ENCODE results near the gene ASAP2.

Gene ASAP2

GRCh38 chr2:9415516-9416169, 209.0 kb downstream of the ASAP2 start:
- Histone ChIP-seq H3K27me3 (replicated peaks; ENCODE audit: control insufficient read depth, insufficient read depth, low read length, poor library complexity, severe bottlenecking) (no peaks in the 10 kb centered on the region), H3K4me3 (ENCODE audit: insufficient read depth, low read depth, low read length, poor library complexity, severe bottlenecking) (no peak overlapping the region), H3K27ac (ENCODE audit: insufficient read depth, low read length, poor library complexity, severe bottlenecking) (no peak overlapping the region), H3K4me1 (ENCODE audit: control insufficient read depth, insufficient read depth, low read length, poor library complexity, severe bottlenecking) (no peaks in the 10 kb centered on the region), H3K36me3 (ENCODE audit: control insufficient read depth, insufficient read depth, low read length) (peaks cover 17% of the 10 kb centered on the region), H3K9me3 (ENCODE audit: control insufficient read depth, low read length) (no peaks in the 10 kb centered on the region)
- no peak for DNase-seq

GRCh38 chr2:9416267-9416961, 209.8 kb downstream of the ASAP2 start:
- H3K4me1 ChIP-seq (ENCODE audit: control insufficient read depth, insufficient read depth, low read length, poor library complexity, severe bottlenecking) = no peaks in the 10 kb centered on the region
- H3K9me3 ChIP-seq (ENCODE audit: control insufficient read depth, low read length) = no peaks in the 10 kb centered on the region
- no peaks in the 10 kb centered on the region for H3K27me3 ChIP-seq (replicated peaks; ENCODE audit: control insufficient read depth, insufficient read depth, low read length, poor library complexity, severe bottlenecking)
- no peak overlapping the region for H3K27ac ChIP-seq (ENCODE audit: insufficient read depth, low read length, poor library complexity, severe bottlenecking)
- no peak for DNase-seq
- peaks cover 15% of the 10 kb centered on the region for H3K36me3 ChIP-seq (ENCODE audit: control insufficient read depth, insufficient read depth, low read length)
- H3K4me3 ChIP-seq (ENCODE audit: insufficient read depth, low read depth, low read length, poor library complexity, severe bottlenecking) = no peak overlapping the region

- H3K4me1 ChIP-seq (ENCODE audit: control insufficient read depth, insufficient read depth, low read length, poor library complexity, severe bottlenecking) = peaks cover 3% of the 10 kb centered on the region
- H3K4me3 ChIP-seq (ENCODE audit: insufficient read depth, low read depth, low read length, poor library complexity, severe bottlenecking) = no peak overlapping the region
- H3K36me3 ChIP-seq (ENCODE audit: control insufficient read depth, insufficient read depth, low read length) = peaks cover 13% of the 10 kb centered on the region
- no peak for DNase-seq
- no peaks in the 10 kb centered on the region for H3K9me3 ChIP-seq (ENCODE audit: control insufficient read depth, low read length)
- H3K27me3 ChIP-seq (replicated peaks; ENCODE audit: control insufficient read depth, insufficient read depth, low read length, poor library complexity, severe bottlenecking) = no peaks in the 10 kb centered on the region
- no peak overlapping the region for H3K27ac ChIP-seq (ENCODE audit: insufficient read depth, low read length, poor library complexity, severe bottlenecking)
Observed at GRCh38 chr2:9416962-9417316, 210.3 kb downstream of the ASAP2 start.

- no peaks in the 10 kb centered on the region for H3K27me3 ChIP-seq (replicated peaks; ENCODE audit: control insufficient read depth, insufficient read depth, low read length, poor library complexity, severe bottlenecking)
- no peak overlapping the region for H3K27ac ChIP-seq (ENCODE audit: insufficient read depth, low read length, poor library complexity, severe bottlenecking)
- H3K9me3 ChIP-seq (ENCODE audit: control insufficient read depth, low read length) = no peaks in the 10 kb centered on the region
- H3K4me1 ChIP-seq (ENCODE audit: control insufficient read depth, insufficient read depth, low read length, poor library complexity, severe bottlenecking) = peaks cover 11% of the 10 kb centered on the region
- H3K4me3 ChIP-seq (ENCODE audit: insufficient read depth, low read depth, low read length, poor library complexity, severe bottlenecking) = no peak overlapping the region
- peaks cover 6% of the 10 kb centered on the region for H3K36me3 ChIP-seq (ENCODE audit: control insufficient read depth, insufficient read depth, low read length)
- no peak for DNase-seq
Observed at GRCh38 chr2:9417725-9418124, 211.1 kb downstream of the ASAP2 start.

DNA sequence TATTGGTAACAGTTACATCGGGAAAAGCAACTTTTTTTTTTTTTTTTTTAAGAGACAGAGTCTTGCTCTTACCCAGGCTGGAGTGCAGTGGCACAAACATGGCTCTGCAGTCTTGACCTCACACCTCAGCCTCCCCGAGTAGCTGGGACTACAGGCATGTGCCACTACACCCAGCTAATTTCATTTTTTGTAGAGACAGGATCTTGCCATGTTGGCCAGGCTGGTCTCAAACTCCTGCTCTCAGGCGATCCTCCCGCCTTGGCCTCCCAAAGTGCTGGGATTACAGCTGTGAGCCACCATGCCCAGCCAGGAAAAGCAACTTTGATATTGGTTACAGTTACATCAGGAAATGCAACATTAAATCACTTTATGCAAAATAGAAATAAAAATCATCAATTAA, 212.1 kb downstream of the ASAP2 start:
- Histone ChIP-seq H3K4me3 (ENCODE audit: insufficient read depth, low read depth, low read length, poor library complexity, severe bottlenecking) (no peak overlapping the region), H3K4me1 (ENCODE audit: control insufficient read depth, insufficient read depth, low read length, poor library complexity, severe bottlenecking) (peaks cover 12% of the 10 kb centered on the region), H3K36me3 (ENCODE audit: control insufficient read depth, insufficient read depth, low read length) (peaks cover 6% of the 10 kb centered on the region), H3K27me3 (replicated peaks; ENCODE audit: control insufficient read depth, insufficient read depth, low read length, poor library complexity, severe bottlenecking) (no peaks in the 10 kb centered on the region), H3K27ac (ENCODE audit: insufficient read depth, low read length, poor library complexity, severe bottlenecking) (no peak overlapping the region), H3K9me3 (ENCODE audit: control insufficient read depth, low read length) (no peaks in the 10 kb centered on the region)
- no peak for DNase-seq

GRCh38 chr2:9419541-9419940, 212.9 kb downstream of the ASAP2 start:
- Histone ChIP-seq H3K36me3 (ENCODE audit: control insufficient read depth, insufficient read depth, low read length) (peaks cover 6% of the 10 kb centered on the region), H3K4me1 (ENCODE audit: control insufficient read depth, insufficient read depth, low read length, poor library complexity, severe bottlenecking) (peaks cover 15% of the 10 kb centered on the region), H3K4me3 (ENCODE audit: insufficient read depth, low read depth, low read length, poor library complexity, severe bottlenecking) (no peak overlapping the region), H3K27ac (ENCODE audit: insufficient read depth, low read length, poor library complexity, severe bottlenecking) (no peak overlapping the region), H3K9me3 (ENCODE audit: control insufficient read depth, low read length) (no peaks in the 10 kb centered on the region), H3K27me3 (replicated peaks; ENCODE audit: control insufficient read depth, insufficient read depth, low read length, poor library complexity, severe bottlenecking) (no peaks in the 10 kb centered on the region)
- no peak for DNase-seq

DNA sequence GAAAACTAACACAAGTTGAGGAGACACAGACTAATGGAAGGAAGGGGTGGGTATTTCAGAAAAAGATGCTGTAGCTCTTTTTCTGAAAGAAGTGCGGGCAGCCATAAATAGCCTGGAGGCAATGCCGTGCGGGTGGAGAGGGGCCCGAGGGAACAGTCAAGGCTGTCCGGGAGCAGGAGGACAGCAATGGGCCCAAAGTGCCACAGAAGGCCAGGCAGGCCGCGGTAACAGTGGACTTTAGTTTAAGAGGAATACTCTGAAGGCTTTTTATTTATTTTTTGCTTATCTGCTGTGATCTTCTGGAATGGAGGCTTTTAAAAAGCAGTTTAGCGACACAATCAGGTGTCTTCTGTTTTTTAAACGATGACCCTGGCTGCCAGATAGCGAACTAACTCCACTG, 213.9 kb downstream of the ASAP2 start:
- H3K27ac ChIP-seq (ENCODE audit: insufficient read depth, low read length, poor library complexity, severe bottlenecking) = no peak overlapping the region
- no peak for DNase-seq
- H3K36me3 ChIP-seq (ENCODE audit: control insufficient read depth, insufficient read depth, low read length) = peaks cover 6% of the 10 kb centered on the region
- no peaks in the 10 kb centered on the region for H3K27me3 ChIP-seq (replicated peaks; ENCODE audit: control insufficient read depth, insufficient read depth, low read length, poor library complexity, severe bottlenecking)
- no peak overlapping the region for H3K4me3 ChIP-seq (ENCODE audit: insufficient read depth, low read depth, low read length, poor library complexity, severe bottlenecking)
- no peaks in the 10 kb centered on the region for H3K9me3 ChIP-seq (ENCODE audit: control insufficient read depth, low read length)
- peaks cover 15% of the 10 kb centered on the region for H3K4me1 ChIP-seq (ENCODE audit: control insufficient read depth, insufficient read depth, low read length, poor library complexity, severe bottlenecking)

DNA sequence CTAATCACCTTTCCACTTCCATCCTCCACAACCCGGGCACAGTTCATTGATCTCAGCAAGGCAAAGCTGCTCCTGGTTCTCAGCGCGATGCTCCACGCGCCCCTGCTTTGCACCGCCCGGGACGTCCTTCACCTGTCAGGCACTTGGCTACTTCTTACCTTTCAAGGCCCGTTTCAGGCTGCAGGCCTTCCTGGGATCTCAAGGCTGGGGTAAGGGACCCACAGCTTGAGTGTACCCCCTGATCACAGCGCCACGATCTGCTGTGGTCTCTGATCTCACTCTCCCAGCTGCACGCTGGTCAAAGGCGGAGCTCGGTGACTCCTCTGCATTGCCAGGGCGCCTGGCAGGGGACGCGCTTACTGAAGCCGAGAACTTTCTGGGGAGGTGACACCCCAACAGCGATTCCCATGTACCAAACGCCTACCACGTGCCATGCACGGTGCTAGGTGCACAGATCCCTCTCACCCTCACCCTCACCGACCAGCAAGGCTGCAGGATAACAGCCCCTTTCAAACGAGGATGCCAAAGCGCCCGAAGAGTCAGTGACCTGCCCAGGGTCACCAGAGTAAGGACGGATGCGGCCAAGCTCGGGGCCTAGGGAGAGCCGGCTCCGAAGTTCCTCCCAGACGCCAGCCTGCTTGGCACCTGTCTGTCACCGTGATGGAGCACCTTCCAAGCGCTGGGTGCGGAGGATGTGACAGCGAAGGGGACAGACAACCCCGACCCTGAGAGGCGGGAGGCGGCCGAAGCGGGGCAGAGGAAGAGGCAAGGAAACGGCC, 215.9 kb downstream of the ASAP2 start:
- Histone ChIP-seq H3K27me3 (replicated peaks; ENCODE audit: control insufficient read depth, insufficient read depth, low read length, poor library complexity, severe bottlenecking) (no peaks in the 10 kb centered on the region), H3K36me3 (ENCODE audit: control insufficient read depth, insufficient read depth, low read length) (peaks cover 6% of the 10 kb centered on the region), H3K9me3 (ENCODE audit: control insufficient read depth, low read length) (no peaks in the 10 kb centered on the region), H3K4me1 (ENCODE audit: control insufficient read depth, insufficient read depth, low read length, poor library complexity, severe bottlenecking) (peaks cover 15% of the 10 kb centered on the region), H3K4me3 (ENCODE audit: insufficient read depth, low read depth, low read length, poor library complexity, severe bottlenecking) (peak overlapping the region; percentile 76), H3K27ac (ENCODE audit: insufficient read depth, low read length, poor library complexity, severe bottlenecking) (peak overlapping the region; percentile 70)
- peak in 2 of 3 donors; percentile 15 to 18 for DNase-seq

DNA sequence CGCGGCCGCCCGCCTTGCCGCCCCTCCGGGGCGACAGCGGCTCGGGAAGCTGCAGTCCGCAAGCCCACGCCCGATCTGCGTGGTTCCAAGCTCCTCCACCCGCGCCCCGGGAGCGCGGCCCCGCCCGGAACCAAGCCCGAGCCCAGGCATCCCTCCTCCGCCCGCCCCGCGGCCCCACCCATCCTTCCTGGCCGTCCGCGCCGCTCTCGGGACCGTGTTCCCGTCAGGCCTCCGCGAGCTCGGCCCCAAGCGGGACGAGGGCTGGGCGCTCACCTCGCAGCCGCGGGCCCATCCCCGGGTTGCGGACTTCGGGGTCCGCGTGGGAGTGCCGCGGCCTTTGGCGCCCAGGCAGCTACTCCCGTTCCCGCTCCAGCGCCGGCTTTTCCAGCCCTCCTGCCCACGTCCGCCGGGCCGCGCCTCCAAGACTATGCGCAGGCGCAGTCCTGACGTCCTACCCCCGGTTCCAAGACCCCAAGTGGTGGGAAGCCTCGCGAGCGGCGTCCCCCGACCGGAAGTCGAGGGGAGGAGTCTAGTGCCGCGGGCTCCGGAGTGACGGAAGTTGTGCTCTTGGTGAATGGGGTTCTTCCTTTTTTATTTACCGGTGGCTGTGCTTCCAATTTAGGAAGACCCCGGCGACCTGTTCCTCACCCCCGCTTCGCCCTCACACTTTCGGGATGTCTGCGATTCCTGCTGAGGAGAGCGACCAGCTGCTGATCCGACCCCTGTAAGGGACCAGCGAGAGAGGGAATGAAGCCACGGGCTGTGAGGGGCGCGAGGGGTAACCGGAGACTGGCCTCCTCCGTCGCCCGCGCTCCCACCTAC, 216.7 kb downstream of the ASAP2 start, which contains the start of the genes CPSF3 and ITGB1BP1:
CPSF3 (plus strand) TSS at position 555 of the 822 bp plus-strand sequence; CDS start at position 675, 120 bp downstream.
ITGB1BP1 (minus strand) TSS at position 429 of the 822 bp plus-strand sequence. CDS start 4,831 bp downstream, outside the sequence.
- no peaks in the 10 kb centered on the region for H3K9me3 ChIP-seq (ENCODE audit: control insufficient read depth, low read length)
- peak within 1 kb of the TSS; percentile 76 for H3K4me3 ChIP-seq (ENCODE audit: insufficient read depth, low read depth, low read length, poor library complexity, severe bottlenecking)
- peak within 1 kb of the TSS; percentile 70 for H3K27ac ChIP-seq (ENCODE audit: insufficient read depth, low read length, poor library complexity, severe bottlenecking)
- no peaks in the 10 kb centered on the region for H3K27me3 ChIP-seq (replicated peaks; ENCODE audit: control insufficient read depth, insufficient read depth, low read length, poor library complexity, severe bottlenecking)
- peak; percentile 91 to 94 (median 93) for DNase-seq
- peaks cover 15% of the 10 kb centered on the region for H3K4me1 ChIP-seq (ENCODE audit: control insufficient read depth, insufficient read depth, low read length, poor library complexity, severe bottlenecking)
- H3K36me3 ChIP-seq (ENCODE audit: control insufficient read depth, insufficient read depth, low read length) = no peaks in the 10 kb centered on the region

Data from effector memory CD4-positive, alpha-beta T cell (primary cell).